K562 (cell line): Measurements from ENCODE around the gene TOM1L2. TPM values are rescaled to one million over a fixed set of nuclear protein-coding genes. Genes with fewer than 3 reads are reported as not detected.
A peak's percentile ranks its signal among the peaks of the same experiment; 100 is the strongest.

Experiments
- CBFA2T2 ChIP-seq: fragments of 450-650 bp; conservative IDR thresholded peaks from 2 replicates; pipeline ENCODE4 v1.6.1; 2017; ENCODE audit warnings: mild to moderate bottlenecking
- ETV1 ChIP-seq: fragments of 450-650 bp; conservative IDR thresholded peaks from 2 replicates; pipeline ENCODE4 v1.6.1; 2016; ENCODE audit warnings: missing genetic modification characterization, control low read depth, low read depth, missing compliant biosample characterization
- HDAC8 ChIP-seq: fragments of 450-650 bp; IDR thresholded peaks from 2 replicates; pipeline ENCODE4 v1.6.1; 2016; ENCODE audit warnings: mild to moderate bottlenecking, missing genetic modification characterization, moderate library complexity, missing compliant biosample characterization
- HEY1 ChIP-seq: fragments of 250-450 bp; sonication (Bioruptor Pico); IDR thresholded peaks from 2 replicates; pipeline ENCODE4 v1.5.0; 2020; ENCODE audit warnings: mild to moderate bottlenecking, moderate library complexity, borderline replicate concordance
- L3MBTL2 ChIP-seq: fragments of 450-650 bp; IDR thresholded peaks from 2 replicates; pipeline ENCODE4 v1.6.1; 2016; ENCODE audit warnings: mild to moderate bottlenecking, moderate library complexity
- MEF2D ChIP-seq: conservative IDR thresholded peaks from 2 replicates; pipeline ENCODE4 v1.6.1; 2016; ENCODE audit warnings: low read depth, missing genetic modification characterization, missing compliant biosample characterization
- PHF21A ChIP-seq: fragments of 450-650 bp; IDR thresholded peaks from 2 replicates; pipeline ENCODE4 v1.6.1; 2017; ENCODE audit warnings: low read depth, borderline replicate concordance
- RFX5 ChIP-seq: IDR thresholded peaks from 2 replicates; pipeline ENCODE4 v1.6.1; 2011; ENCODE audit warnings: low read depth, mild to moderate bottlenecking, improper control_type of control experiment, low read length
- SAFB ChIP-seq: fragments of 200-400 bp; formaldehyde crosslinking; IDR thresholded peaks from 2 replicates; pipeline ENCODE4 v1.6.1; 2017; ENCODE audit warnings: low read depth, low read length, borderline replicate concordance
- TAF7 ChIP-seq: fragments of 450-650 bp; IDR thresholded peaks from 2 replicates; pipeline ENCODE4 v1.6.1; 2016; ENCODE audit warnings: missing genetic modification characterization, missing compliant biosample characterization
- TBL1XR1 ChIP-seq, 2 experiments: IDR thresholded peaks; 2 replicates each; pipeline ENCODE4 v1.6.1; 2012; ENCODE audit warnings: improper control_type of control experiment in 2 of 2, low read length in 2 of 2, mild to moderate bottlenecking in 1 of 2
- ZBTB8A ChIP-seq: fragments of 450-650 bp; IDR thresholded peaks from 2 replicates; pipeline ENCODE4 v1.6.1; 2018; ENCODE audit warnings: mild to moderate bottlenecking, moderate library complexity; ENCODE audit not compliant: partially characterized antibody
- ZNF224 ChIP-seq: sonication (generic); formaldehyde crosslinking; IDR thresholded peaks from 2 replicates; pipeline ENCODE4 v1.8.0; 2022; ENCODE audit warnings: mild to moderate bottlenecking, missing genetic modification reagents
- ZNF408 ChIP-seq: fragments of 250-450 bp; sonication (Bioruptor Pico); IDR thresholded peaks from 2 replicates; pipeline ENCODE4 v1.4.0; 2020; ENCODE audit warnings: low read depth, mild to moderate bottlenecking, moderate library complexity
- polyA plus RNA-seq, 8 experiments: library from polyadenylated mRNA; depleted of rRNA in 4 of 8; stranded (reverse) in 5 of 8; unstranded in 3 of 8; fragments of >200 nt; fragmentation: Nextera tagmentation in 2 of 8; fragmentation: Illumina TruSeq in 1 of 8; extraction: Ambion mirVana in 2 of 8; extraction: Trizol in 1 of 8; gene quantifications; 2 replicates each; pipeline versions ENCODE4 v1.2.1 to v1.2.3, GENCODE V29; 2011 to 2014; ENCODE audit warnings: inconsistent platforms in 1 of 8, missing spikeins in 1 of 8
- total RNA-seq, 7 experiments: library from RNA; depleted of rRNA in 6 of 7; stranded (reverse); fragments of >200 nt in 6 of 7; fragmentation: Illumina TruSeq in 2 of 7; extraction: Trizol in 2 of 7; gene quantifications; 2 replicates each; pipeline versions ENCODE4 v1.2.1 to v1.2.3, GENCODE V29; 2011 to 2021; ENCODE audit warnings: low replicate concordance in 1 of 7
- TF ChIP-seq, protein P1 (sequence below): fragments of 250-450 bp; sonication (Bioruptor Pico); IDR thresholded peaks from 2 replicates; pipeline ENCODE4 v1.8.0; 2021; ENCODE audit warnings: moderate library complexity, mild to moderate bottlenecking, inconsistent platforms
- TF ChIP-seq, protein P2 (sequence below): conservative IDR thresholded peaks from 2 replicates; pipeline ENCODE4 v1.6.1; 2011; ENCODE audit warnings: low read depth, mild to moderate bottlenecking, low read length; ENCODE audit not compliant: control insufficient read depth
- TF ChIP-seq, protein P3 (sequence below): fragments of 450-650 bp; formaldehyde crosslinking; IDR thresholded peaks from 2 replicates; pipeline ENCODE4 v1.4.0; 2022; ENCODE audit warnings: missing genetic modification characterization
- TF ChIP-seq, protein P4 (sequence below): fragments of 150-350 bp; conservative IDR thresholded peaks from 2 replicates; pipeline ENCODE4 v1.6.1; 2014; ENCODE audit warnings: low read length
- TF ChIP-seq, protein P5 (sequence below): fragments of 250-450 bp; sonication (Bioruptor Pico); IDR thresholded peaks from 2 replicates; pipeline ENCODE4 v1.4.0; 2020

Gene TOM1L2
- total and polyA plus RNA-seq, 9 of the 15 experiments (the other 6 are each of a cell fraction or from before 2014, with no cell fraction given) = 0.07 to 6.0 (median 2.5) TPM

DNA sequence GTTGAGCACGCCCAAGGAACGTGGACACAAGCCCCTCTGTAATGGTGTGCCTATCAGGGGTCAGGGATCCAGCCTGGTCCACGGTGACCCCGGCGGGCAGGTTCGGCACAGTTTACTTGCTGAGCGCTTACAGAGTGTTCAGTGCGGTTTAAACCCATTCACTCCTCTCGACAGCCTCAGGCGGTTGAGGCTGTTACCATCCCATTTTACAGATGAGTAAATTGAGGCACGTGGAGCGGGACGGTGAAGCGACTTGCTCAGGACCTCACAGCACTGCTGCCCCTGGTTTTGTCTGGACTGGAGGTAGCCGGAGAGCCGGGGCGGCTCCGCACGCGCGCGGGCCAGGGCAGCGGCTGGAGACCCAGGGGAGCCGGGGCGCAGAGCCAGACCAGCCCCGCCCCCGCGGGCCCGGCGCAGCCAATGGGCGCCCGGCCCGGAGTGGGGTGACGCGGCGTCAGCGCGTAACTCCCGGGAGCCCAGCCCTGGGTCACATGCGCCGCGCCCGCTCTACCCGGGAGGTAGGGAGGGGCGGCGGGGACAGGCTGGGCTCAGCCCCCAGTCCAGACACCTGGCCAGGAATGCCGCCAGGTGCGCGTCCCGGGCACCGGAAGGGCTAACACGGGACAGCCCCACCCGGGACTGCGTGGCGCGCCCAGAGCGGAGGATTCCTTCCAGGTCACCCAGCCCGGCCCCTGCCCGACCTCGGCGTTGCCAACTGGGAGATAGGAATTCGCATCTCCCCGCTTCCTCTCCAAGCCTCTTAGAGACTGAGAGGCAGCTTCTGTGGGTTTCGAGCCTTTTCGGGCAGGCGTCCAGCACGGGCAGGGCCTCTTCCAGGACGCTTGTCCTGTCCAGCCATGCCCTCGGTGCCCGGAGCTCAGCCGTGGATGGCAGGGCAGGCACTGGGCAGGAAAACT is 132.2 kb downstream of the TOM1L2 start (continued):
- TF ChIP-seq, protein P1, sequence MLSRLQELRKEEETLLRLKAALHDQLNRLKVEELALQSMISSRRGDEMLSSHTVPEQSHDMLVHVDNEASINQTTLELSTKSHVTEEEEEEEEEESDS (CRISPR knock-in tag) = no peak
- TF ChIP-seq HDAC8 (tag) (no peak), PHF21A (no peak), ZBTB8A (no peak), ZNF408 (CRISPR knock-in tag) (no peak), ETV1 (no peak), TAF7 (tag) (no peak; the same call in 1 of the 2 replicates), HEY1 (CRISPR knock-in tag) (no peak), TBL1XR1 (IDR thresholded peaks at IDR 0.05; ENCODE audit: low read length in 2 of 2) (no peak), SAFB (no peak), RFX5 (no peak), L3MBTL2 (peak; percentile 80), MEF2D (tag) (no peak), ZNF224 (no peak), CBFA2T2 (peak; percentile 47)
- TF ChIP-seq, protein P2, sequence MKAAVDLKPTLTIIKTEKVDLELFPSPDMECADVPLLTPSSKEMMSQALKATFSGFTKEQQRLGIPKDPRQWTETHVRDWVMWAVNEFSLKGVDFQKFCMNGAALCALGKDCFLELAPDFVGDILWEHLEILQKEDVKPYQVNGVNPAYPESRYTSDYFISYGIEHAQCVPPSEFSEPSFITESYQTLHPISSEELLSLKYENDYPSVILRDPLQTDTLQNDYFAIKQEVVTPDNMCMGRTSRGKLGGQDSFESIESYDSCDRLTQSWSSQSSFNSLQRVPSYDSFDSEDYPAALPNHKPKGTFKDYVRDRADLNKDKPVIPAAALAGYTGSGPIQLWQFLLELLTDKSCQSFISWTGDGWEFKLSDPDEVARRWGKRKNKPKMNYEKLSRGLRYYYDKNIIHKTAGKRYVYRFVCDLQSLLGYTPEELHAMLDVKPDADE = no peak
- TF ChIP-seq, protein P3, sequence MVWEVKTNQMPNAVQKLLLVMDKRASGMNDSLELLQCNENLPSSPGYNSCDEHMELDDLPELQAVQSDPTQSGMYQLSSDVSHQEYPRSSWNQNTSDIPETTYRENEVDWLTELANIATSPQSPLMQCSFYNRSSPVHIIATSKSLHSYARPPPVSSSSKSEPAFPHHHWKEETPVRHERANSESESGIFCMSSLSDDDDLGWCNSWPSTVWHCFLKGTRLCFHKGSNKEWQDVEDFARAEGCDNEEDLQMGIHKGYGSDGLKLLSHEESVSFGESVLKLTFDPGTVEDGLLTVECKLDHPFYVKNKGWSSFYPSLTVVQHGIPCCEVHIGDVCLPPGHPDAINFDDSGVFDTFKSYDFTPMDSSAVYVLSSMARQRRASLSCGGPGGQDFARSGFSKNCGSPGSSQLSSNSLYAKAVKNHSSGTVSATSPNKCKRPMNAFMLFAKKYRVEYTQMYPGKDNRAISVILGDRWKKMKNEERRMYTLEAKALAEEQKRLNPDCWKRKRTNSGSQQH (CRISPR knock-in tag) = 0 out of 2 replicates have a peak, but pooled peaks have one; percentile 31
- TF ChIP-seq, protein P4, sequence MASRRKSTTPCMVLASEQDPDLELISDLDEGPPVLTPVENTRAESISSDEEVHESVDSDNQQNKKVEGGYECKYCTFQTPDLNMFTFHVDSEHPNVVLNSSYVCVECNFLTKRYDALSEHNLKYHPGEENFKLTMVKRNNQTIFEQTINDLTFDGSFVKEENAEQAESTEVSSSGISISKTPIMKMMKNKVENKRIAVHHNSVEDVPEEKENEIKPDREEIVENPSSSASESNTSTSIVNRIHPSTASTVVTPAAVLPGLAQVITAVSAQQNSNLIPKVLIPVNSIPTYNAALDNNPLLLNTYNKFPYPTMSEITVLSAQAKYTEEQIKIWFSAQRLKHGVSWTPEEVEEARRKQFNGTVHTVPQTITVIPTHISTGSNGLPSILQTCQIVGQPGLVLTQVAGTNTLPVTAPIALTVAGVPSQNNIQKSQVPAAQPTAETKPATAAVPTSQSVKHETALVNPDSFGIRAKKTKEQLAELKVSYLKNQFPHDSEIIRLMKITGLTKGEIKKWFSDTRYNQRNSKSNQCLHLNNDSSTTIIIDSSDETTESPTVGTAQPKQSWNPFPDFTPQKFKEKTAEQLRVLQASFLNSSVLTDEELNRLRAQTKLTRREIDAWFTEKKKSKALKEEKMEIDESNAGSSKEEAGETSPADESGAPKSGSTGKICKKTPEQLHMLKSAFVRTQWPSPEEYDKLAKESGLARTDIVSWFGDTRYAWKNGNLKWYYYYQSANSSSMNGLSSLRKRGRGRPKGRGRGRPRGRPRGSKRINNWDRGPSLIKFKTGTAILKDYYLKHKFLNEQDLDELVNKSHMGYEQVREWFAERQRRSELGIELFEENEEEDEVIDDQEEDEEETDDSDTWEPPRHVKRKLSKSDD = no peak
- TF ChIP-seq, protein P5, sequence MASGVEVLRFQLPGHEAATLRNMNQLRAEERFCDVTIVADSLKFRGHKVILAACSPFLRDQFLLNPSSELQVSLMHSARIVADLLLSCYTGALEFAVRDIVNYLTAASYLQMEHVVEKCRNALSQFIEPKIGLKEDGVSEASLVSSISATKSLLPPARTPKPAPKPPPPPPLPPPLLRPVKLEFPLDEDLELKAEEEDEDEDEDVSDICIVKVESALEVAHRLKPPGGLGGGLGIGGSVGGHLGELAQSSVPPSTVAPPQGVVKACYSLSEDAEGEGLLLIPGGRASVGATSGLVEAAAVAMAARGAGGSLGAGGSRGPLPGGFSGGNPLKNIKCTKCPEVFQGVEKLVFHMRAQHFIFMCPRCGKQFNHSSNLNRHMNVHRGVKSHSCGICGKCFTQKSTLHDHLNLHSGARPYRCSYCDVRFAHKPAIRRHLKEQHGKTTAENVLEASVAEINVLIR (CRISPR knock-in tag) = peak; percentile 52; the same call in 1 of the 2 replicates
